Transverse colon (tissue), 4 donors: ENCODE data around the gene NUP88. TPM values are rescaled to one million over a fixed set of nuclear protein-coding genes. Genes with fewer than 3 reads are reported as not detected.
"Not testable (repeated sequence)": the region's sequence is repeated elsewhere in the genome, so short reads cannot be mapped to it uniquely, and the experiment has no call there.

Experiments
- DNase-seq: peaks from one replicate; pipeline ENCODE4 v3.0.0-alpha.2; 2019
- H3K27ac ChIP-seq, 4 donors: fragments of 200-600 bp; sonication (generic); 2 replicates each; pipeline ENCODE4 v1.5.1; 2016 to 2018; ENCODE audit warnings: inconsistent platforms in 4 of 4
- H3K27me3 ChIP-seq: fragments of 200-600 bp; sonication (generic); 2 replicates; pipeline ENCODE4 v1.5.1; 2017; ENCODE audit warnings: inconsistent platforms
- H3K36me3 ChIP-seq, 4 donors: fragments of 200-600 bp; sonication (generic); 2 replicates each; pipeline ENCODE4 v1.5.1; 2017 to 2019; ENCODE audit warnings: inconsistent platforms in 4 of 4
- H3K4me1 ChIP-seq, 4 donors: fragments of 200-600 bp; sonication (generic); 2 replicates each; pipeline ENCODE4 v1.5.1; 2017 to 2020; ENCODE audit warnings: inconsistent platforms in 4 of 4
- H3K4me3 ChIP-seq, 4 donors: fragments of 200-600 bp; sonication (generic); 1 replicate in 1 of 4; 2 replicates in 3 of 4; pipeline versions ENCODE4 v1.5.1 to v1.6.1; 2017 to 2019; ENCODE audit warnings: inconsistent platforms in 4 of 4
- H3K9me3 ChIP-seq, 2 donors: fragments of 200-600 bp; sonication (generic); 2 replicates each; pipeline ENCODE4 v1.5.1; 2017 to 2019; ENCODE audit warnings: inconsistent platforms in 2 of 2
- EP300 ChIP-seq: sonication (generic); formaldehyde crosslinking; IDR thresholded peaks from one replicate; pipeline ENCODE4 v1.6.1; 2017; ENCODE audit warnings: antibody characterized with exemption, low read depth
- POLR2A ChIP-seq: fragments of 450-650 bp; IDR thresholded peaks from one replicate; pipeline ENCODE4 v1.6.1; 2016; ENCODE audit warnings: antibody characterized with exemption, mild to moderate bottlenecking, moderate library complexity
- POLR2AphosphoS5 ChIP-seq, 3 donors: sonication (generic); formaldehyde crosslinking; IDR thresholded peaks; one replicate each; pipeline ENCODE4 v1.6.1; 2016; ENCODE audit warnings: antibody characterized with exemption in 3 of 3
- WGBS, 2 donors: methylation state at CpG; one replicate each; pipeline ENCODE4 v1.1.5; 2018; ENCODE audit warnings: low coverage in 1 of 2; 5-methylcytosine and 5-hydroxymethylcytosine counted together
- in situ Hi-C, 4 donors: fragments of 200-750 bp; cut with MboI; loops; one replicate each; pipeline versions ENCODE4 v1.15.0 to v1.15.1; 2017; ENCODE audit warnings: low sequenced_read_pairs in 3 of 4, low pct_ligation_motif_present in 1 of 4, low pct_unique_long_range_greater_than_20kb in 1 of 4
- intact Hi-C: fragments of 100-400 bp; cut with DNase I; formaldehyde crosslinking; loops from one replicate; pipeline ENCODE4 v1.15.1; 2023; ENCODE audit warnings: low total_unique reads
- total RNA-seq, 4 donors: library from RNA; depleted of rRNA; stranded (reverse); fragments of >200 nt; gene quantifications; one replicate each; pipeline ENCODE4 v1.1.0, GENCODE V29; 2016
- TF ChIP-seq, protein P1 (sequence below), 5 experiments: fragments of 200-600 bp in 3 of 5; fragments of 450-650 bp in 2 of 5; sonication (generic) in 3 of 5; IDR thresholded peaks; 1 replicate in 2 of 5; 2 replicates in 3 of 5; pipeline ENCODE4 v1.5.1; 2016 to 2017; ENCODE audit warnings: antibody characterized with exemption in 5 of 5, inconsistent platforms in 3 of 5, mild to moderate bottlenecking in 2 of 5, moderate library complexity in 1 of 5

Gene NUP88
- total RNA-seq, 4 donors from 2014 or later: 65.3 to 120 (median 96.9) TPM

GRCh38 chr17:5434984-5435383 lies 15.5 kb upstream of the NUP88 start:
- H3K4me3 ChIP-seq: no peak overlapping the region
- H3K27ac ChIP-seq: no peak overlapping the region
- no peaks in the 10 kb centered on the region for H3K27me3 ChIP-seq
- no peaks in the 10 kb centered on the region for H3K9me3 ChIP-seq
- H3K36me3 ChIP-seq: peaks cover 0 to 39% (median 11%) of the 10 kb centered on the region in 4 donors
- intact Hi-C loops: no loop called here
- H3K4me1 ChIP-seq: peaks cover 5 to 29% (median 15%) of the 10 kb centered on the region in 4 donors
- in situ Hi-C loops: no loop called here
- 95 to 100% methylated on average over 1 to 2 of the region's 2 CpGs for WGBS, 2 donors
- TF ChIP-seq POLR2A: no peak
- no peak for TF ChIP-seq EP300
- TF ChIP-seq POLR2AphosphoS5 (IDR thresholded peaks at IDR 0.05): no peak
- TF ChIP-seq, protein P1, sequence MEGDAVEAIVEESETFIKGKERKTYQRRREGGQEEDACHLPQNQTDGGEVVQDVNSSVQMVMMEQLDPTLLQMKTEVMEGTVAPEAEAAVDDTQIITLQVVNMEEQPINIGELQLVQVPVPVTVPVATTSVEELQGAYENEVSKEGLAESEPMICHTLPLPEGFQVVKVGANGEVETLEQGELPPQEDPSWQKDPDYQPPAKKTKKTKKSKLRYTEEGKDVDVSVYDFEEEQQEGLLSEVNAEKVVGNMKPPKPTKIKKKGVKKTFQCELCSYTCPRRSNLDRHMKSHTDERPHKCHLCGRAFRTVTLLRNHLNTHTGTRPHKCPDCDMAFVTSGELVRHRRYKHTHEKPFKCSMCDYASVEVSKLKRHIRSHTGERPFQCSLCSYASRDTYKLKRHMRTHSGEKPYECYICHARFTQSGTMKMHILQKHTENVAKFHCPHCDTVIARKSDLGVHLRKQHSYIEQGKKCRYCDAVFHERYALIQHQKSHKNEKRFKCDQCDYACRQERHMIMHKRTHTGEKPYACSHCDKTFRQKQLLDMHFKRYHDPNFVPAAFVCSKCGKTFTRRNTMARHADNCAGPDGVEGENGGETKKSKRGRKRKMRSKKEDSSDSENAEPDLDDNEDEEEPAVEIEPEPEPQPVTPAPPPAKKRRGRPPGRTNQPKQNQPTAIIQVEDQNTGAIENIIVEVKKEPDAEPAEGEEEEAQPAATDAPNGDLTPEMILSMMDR (IDR thresholded peaks at IDR 0.05): no peak
- no peak for DNase-seq

- Histone ChIP-seq H3K4me3 (no peak overlapping the region), H3K36me3 (peaks cover 0 to 52% (median 19%) of the 10 kb centered on the region in 4 donors), H3K9me3 (no peaks in the 10 kb centered on the region), H3K27me3 (no peaks in the 10 kb centered on the region), H3K4me1 (peaks cover 0 to 9% (median 2%) of the 10 kb centered on the region in 4 donors), H3K27ac (no peak overlapping the region)
- DNase-seq: no peak
- TF ChIP-seq EP300 (no peak), POLR2A (no peak), POLR2AphosphoS5 (IDR thresholded peaks at IDR 0.05) (no peak)
- TF ChIP-seq, protein P1 (IDR thresholded peaks at IDR 0.05): no peak
- in situ Hi-C loops: no loop called here
- intact Hi-C loops: no loop called here
- WGBS, 2 donors: 76% methylated on average over 3 of the region's 3 CpGs; no CpG with 5 or more reads in 1 of the 2 donors
Measured at GRCh38 chr17:5431949-5432556, 12.6 kb upstream of the NUP88 start.

DNA sequence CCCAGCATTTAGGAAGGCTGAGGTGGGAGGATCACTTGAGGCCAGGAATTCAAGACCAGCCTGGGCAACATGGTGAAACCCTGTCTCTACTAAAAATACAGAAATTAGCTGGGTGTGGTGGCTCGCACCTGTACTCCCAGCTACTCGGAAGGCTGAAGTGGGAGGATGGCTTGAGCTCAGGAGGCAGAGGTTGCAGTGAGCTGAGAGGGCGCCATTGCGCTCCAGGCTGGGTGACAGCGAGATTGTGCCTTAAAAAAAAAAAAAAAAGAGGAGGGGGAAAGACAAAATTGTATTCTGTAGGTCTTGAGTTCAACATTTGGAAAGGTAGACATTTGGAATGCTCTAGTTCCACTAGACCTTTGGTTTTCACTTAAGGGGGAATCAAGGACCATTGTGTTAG lies 11.8 kb upstream of the NUP88 start:
- H3K27ac ChIP-seq, DNase-seq, H3K9me3 ChIP-seq, in situ Hi-C loops, H3K4me1 ChIP-seq, H3K4me3 ChIP-seq, H3K27me3 ChIP-seq, intact Hi-C loops: not testable (repeated sequence)
- peaks cover 0 to 54% (median 23%) of the 10 kb centered on the region in 4 donors for H3K36me3 ChIP-seq
- 79 to 80% methylated on average over 1 to 5 of the region's 5 CpGs for whole genome bisulfite sequencing, 2 donors

GRCh38 chr17:5430413-5430999 lies 11.0 kb upstream of the NUP88 start:
- no peaks in the 10 kb centered on the region for H3K27me3 ChIP-seq
- no peaks in the 10 kb centered on the region for H3K9me3 ChIP-seq
- no peaks in the 10 kb centered on the region for H3K4me1 ChIP-seq
- in situ Hi-C loops (no loop called here), intact Hi-C loops (no loop called here)
- H3K27ac ChIP-seq: no peak overlapping the region
- no peak for TF ChIP-seq EP300
- TF ChIP-seq, protein P1 (IDR thresholded peaks at IDR 0.05): no peak
- TF ChIP-seq POLR2A: no peak
- TF ChIP-seq POLR2AphosphoS5 (IDR thresholded peaks at IDR 0.05): no peak
- H3K36me3 ChIP-seq: peaks cover 0 to 58% (median 26%) of the 10 kb centered on the region in 4 donors
- no peak for DNase-seq
- 86 to 100% methylated on average over 1 to 3 of the region's 3 CpGs for WGBS, 2 donors
- no peak overlapping the region for H3K4me3 ChIP-seq
